GM19193 (cell line): ENCODE data around the gene ABTB1.

Experiments used
- POLR2A ChIP-seq: IDR thresholded peaks from 4 replicates; pipeline ENCODE4 v1.6.1; 2011; ENCODE audit not compliant: insufficient read depth, insufficient read length; ENCODE audit errors: extremely low read depth

Gene ABTB1

GRCh38 chr3:127688416-127689265, 15.9 kb downstream of the ABTB1 start:
- TF ChIP-seq POLR2A = peak; percentile 44

- peak; percentile 4 for TF ChIP-seq POLR2A
Observed at GRCh38 chr3:127689266-127689860, 16.6 kb downstream of the ABTB1 start.

- no peak for TF ChIP-seq POLR2A
Observed at GRCh38 chr3:127690106-127690505, 17.4 kb downstream of the ABTB1 start.

GRCh38 chr3:127690823-127691452, 18.2 kb downstream of the ABTB1 start:
- no peak for TF ChIP-seq POLR2A

GRCh38 chr3:127691489-127691888, 18.7 kb downstream of the ABTB1 start:
- TF ChIP-seq POLR2A = no peak

GRCh38 chr3:127691974-127692373, 19.2 kb downstream of the ABTB1 start:
- no peak for TF ChIP-seq POLR2A

- no peak for TF ChIP-seq POLR2A
Observed at GRCh38 chr3:127692501-127693335, 20.0 kb downstream of the ABTB1 start.

- TF ChIP-seq POLR2A = no peak
Observed at GRCh38 chr3:127693336-127693843, 20.6 kb downstream of the ABTB1 start.

GRCh38 chr3:127694467-127695215, 21.9 kb downstream of the ABTB1 start:
- peak; percentile 21 for TF ChIP-seq POLR2A

- TF ChIP-seq POLR2A = no peak
Observed at GRCh38 chr3:127697551-127698240, 24.9 kb downstream of the ABTB1 start.

GRCh38 chr3:127698286-127698685, 25.5 kb downstream of the ABTB1 start:
- no peak for TF ChIP-seq POLR2A

GRCh38 chr3:127698691-127699415, 26.1 kb downstream of the ABTB1 start:
- no peak for TF ChIP-seq POLR2A
